HEK293 (cell line): ENCODE measurements around the gene CDC73.
"Not testable (repeated sequence)": the region's sequence is repeated elsewhere in the genome, so short reads cannot be mapped to it uniquely, and the experiment has no call there.

Experiments
- CTCF ChIA-PET: fragments of 350-600 bp; formaldehyde crosslinking; extraction: SDS; loops from one replicate; lab custom pipeline; 2021; ENCODE audit warnings: antibody characterized with exemption; lab: Yijun Ruan, JAX
- POLR2A ChIA-PET: fragments of 300-600 bp; formaldehyde crosslinking; extraction: SDS; loops from one replicate; lab custom pipeline; 2020; ENCODE audit warnings: antibody characterized with exemption, inconsistent platforms; lab: Yijun Ruan, JAX
- H3K27ac ChIP-seq: fragments of 200-500 bp; sonication (Bioruptor generic); 2 replicates; pipeline ENCODE4 v1.5.1; 2014; ENCODE audit warnings: low read depth, low read length, control low read depth, inconsistent platforms; ENCODE audit errors: extremely low read depth
- H3K36me3 ChIP-seq, 2 experiments: fragments of 200-500 bp in 1 of 2; sonication (Bioruptor generic) in 1 of 2; 1 replicate in 1 of 2; 2 replicates in 1 of 2; pipeline ENCODE4 v1.5.1; 2014 to 2017; ENCODE audit warnings: inconsistent platforms in 2 of 2, low read length in 2 of 2; ENCODE audit not compliant: control insufficient read depth in 2 of 2, insufficient read depth in 1 of 2
- H3K4me1 ChIP-seq: fragments of 200-500 bp; sonication (Bioruptor generic); 2 replicates; pipeline ENCODE4 v1.5.1; 2014; ENCODE audit warnings: mild to moderate bottlenecking, low read length, inconsistent platforms; ENCODE audit not compliant: control insufficient read depth, insufficient read depth
- H3K4me3 ChIP-seq: 2 replicates; pipeline ENCODE4 v1.5.1; 2011; ENCODE audit warnings: low read depth, mild to moderate bottlenecking, control low read depth, low read length, moderate library complexity
- H3K9me3 ChIP-seq: fragments of 200-500 bp; sonication (Bioruptor generic); 2 replicates; pipeline ENCODE4 v1.5.1; 2014; ENCODE audit warnings: low read depth, low read length, inconsistent platforms; ENCODE audit not compliant: control insufficient read depth, insufficient read depth
- ATF2 ChIP-seq: fragments of 450-650 bp; formaldehyde crosslinking; IDR thresholded peaks from 2 replicates; pipeline ENCODE4 v1.5.1; 2016; ENCODE audit warnings: missing biosample characterization, missing genetic modification characterization, low read depth
- KLF9 ChIP-seq: fragments of 450-650 bp; formaldehyde crosslinking; IDR thresholded peaks from 2 replicates; pipeline ENCODE4 v1.5.1; 2016; ENCODE audit warnings: missing biosample characterization, missing genetic modification characterization, low read depth
- MZF1 ChIP-seq: fragments of 450-650 bp; formaldehyde crosslinking; IDR thresholded peaks from 2 replicates; pipeline ENCODE4 v1.5.1; 2017; ENCODE audit warnings: missing biosample characterization, missing genetic modification characterization, borderline replicate concordance
- PRDM6 ChIP-seq: fragments of 450-650 bp; formaldehyde crosslinking; IDR thresholded peaks from 2 replicates; pipeline ENCODE4 v1.5.1; 2017; ENCODE audit warnings: missing biosample characterization, missing genetic modification characterization
- TSHZ1 ChIP-seq: fragments of 450-650 bp; formaldehyde crosslinking; IDR thresholded peaks from 2 replicates; pipeline ENCODE4 v1.5.1; 2016; ENCODE audit warnings: missing biosample characterization, missing genetic modification characterization, borderline replicate concordance
- ZBTB1 ChIP-seq: fragments of 450-650 bp; formaldehyde crosslinking; IDR thresholded peaks from 2 replicates; pipeline ENCODE4 v1.5.1; 2016; ENCODE audit warnings: missing biosample characterization, missing genetic modification characterization
- ZBTB17 ChIP-seq: fragments of 450-650 bp; formaldehyde crosslinking; IDR thresholded peaks from 2 replicates; pipeline ENCODE4 v1.5.1; 2016; ENCODE audit warnings: missing biosample characterization, missing genetic modification characterization
- ZNF10 ChIP-seq: fragments of 450-650 bp; formaldehyde crosslinking; IDR thresholded peaks from 2 replicates; pipeline ENCODE4 v1.5.1; 2017; ENCODE audit warnings: missing biosample characterization, missing genetic modification characterization
- ZNF174 ChIP-seq: fragments of 450-650 bp; formaldehyde crosslinking; IDR thresholded peaks from 2 replicates; pipeline ENCODE4 v1.5.0; 2017; ENCODE audit warnings: missing biosample characterization, mild to moderate bottlenecking, missing genetic modification characterization
- ZNF513 ChIP-seq: fragments of 450-650 bp; IDR thresholded peaks from 2 replicates; pipeline ENCODE4 v1.5.1; 2018; ENCODE audit warnings: missing biosample characterization, missing genetic modification characterization
- ZNF521 ChIP-seq: fragments of 450-650 bp; formaldehyde crosslinking; IDR thresholded peaks from 2 replicates; pipeline ENCODE4 v1.5.1; 2017; ENCODE audit warnings: missing biosample characterization, mild to moderate bottlenecking, missing genetic modification characterization
- ZNF530 ChIP-seq: fragments of 450-650 bp; formaldehyde crosslinking; IDR thresholded peaks from 2 replicates; pipeline ENCODE4 v1.5.1; 2016; ENCODE audit warnings: low read depth, missing biosample characterization, missing genetic modification characterization
- ZNF645 ChIP-seq: fragments of 450-650 bp; formaldehyde crosslinking; IDR thresholded peaks from 2 replicates; pipeline ENCODE4; 2016; ENCODE audit warnings: missing biosample characterization, missing genetic modification characterization
- ZNF791 ChIP-seq: fragments of 450-650 bp; formaldehyde crosslinking; IDR thresholded peaks from 2 replicates; pipeline ENCODE4 v1.5.1; 2016; ENCODE audit warnings: missing biosample characterization, missing genetic modification characterization
- ZXDB ChIP-seq: fragments of 450-650 bp; formaldehyde crosslinking; IDR thresholded peaks from 2 replicates; pipeline ENCODE4 v1.5.1; 2016; ENCODE audit warnings: missing biosample characterization, missing genetic modification characterization

Gene CDC73

GRCh38 chr1:193187114-193187513 is 65.3 kb downstream of the CDC73 start (continued):
- TF ChIP-seq TSHZ1 (tag by site-specific recombination) (no peak), MZF1 (tag by site-specific recombination) (no peak), ATF2 (tag by site-specific recombination) (peak; percentile 54), ZNF174 (tag by site-specific recombination) (no peak), ZNF10 (tag by site-specific recombination) (no peak), PRDM6 (tag by site-specific recombination) (peak; percentile 51), ZNF791 (tag by site-specific recombination) (no peak), ZNF645 (tag by site-specific recombination) (no peak), ZNF513 (tag by site-specific recombination) (no peak), ZNF521 (no peak), ZXDB (tag by site-specific recombination) (no peak), ZNF530 (tag by site-specific recombination) (no peak)

GRCh38 chr1:193188915-193189314 is 67.1 kb downstream of the CDC73 start:
- POLR2A ChIA-PET = not testable (repeated sequence)
- CTCF ChIA-PET = interaction anchor here (0.7 to 1.6 kb wide), 4 partner anchors 23 to 452 kb away, joined by 3 read pairs; no protein-coding TSS in a partner anchor

GRCh38 chr1:193189442-193190095 is 67.7 kb downstream of the CDC73 start:
- no peaks in the 10 kb centered on the region for H3K9me3 ChIP-seq
- ChIA-PET POLR2A (no interaction called here), CTCF (interaction anchor here (0.6 to 1.6 kb wide), 5 partner anchors 77 to 1334 kb away, joined by 3 to 4 read pairs (median 3); no protein-coding TSS in a partner anchor)
- peaks cover 0 to 6% of the 10 kb centered on the region in 2 experiments; a peak in 1 of 3 replicates for H3K36me3 ChIP-seq
- 0 out of 2 replicates have a peak, but pooled peaks have one; percentile 35 for TF ChIP-seq ZBTB17 (tag by site-specific recombination)
- TF ChIP-seq ATF2 (tag by site-specific recombination) = 0 out of 2 replicates have a peak, but pooled peaks have one; percentile 17
- TF ChIP-seq ZBTB1 = no peak
- no peak for TF ChIP-seq KLF9 (tag by site-specific recombination)
- TF ChIP-seq PRDM6 (tag by site-specific recombination) = peak; percentile 54
- H3K4me1 ChIP-seq = peaks cover 13% of the 10 kb centered on the region; the same call in 1 of the 2 replicates
- no peak overlapping the region for H3K4me3 ChIP-seq
- no peak overlapping the region for H3K27ac ChIP-seq

More at GRCh38 chr1:193188915-193189314, 67.1 kb downstream of the CDC73 start:
- not testable (repeated sequence) for H3K9me3 ChIP-seq, H3K4me3 ChIP-seq, H3K36me3 ChIP-seq, H3K27ac ChIP-seq
- H3K4me1 ChIP-seq = peaks cover 13% of the 10 kb centered on the region; the same call in 1 of the 2 replicates
